VCaP (cell line): ENCODE data around the gene IGSF11.

Source experiments
- H3K27ac ChIP-seq: fragments of 450-650 bp; 2 replicates; pipeline ENCODE4 v1.5.1; 2017
- TF ChIP-seq, protein P1 (sequence below): fragments of 450-650 bp; conservative IDR thresholded peaks from 2 replicates; pipeline ENCODE4 v1.5.1; 2017; ENCODE audit warnings: mild to moderate bottlenecking, moderate library complexity

IGSF11 gene

DNA sequence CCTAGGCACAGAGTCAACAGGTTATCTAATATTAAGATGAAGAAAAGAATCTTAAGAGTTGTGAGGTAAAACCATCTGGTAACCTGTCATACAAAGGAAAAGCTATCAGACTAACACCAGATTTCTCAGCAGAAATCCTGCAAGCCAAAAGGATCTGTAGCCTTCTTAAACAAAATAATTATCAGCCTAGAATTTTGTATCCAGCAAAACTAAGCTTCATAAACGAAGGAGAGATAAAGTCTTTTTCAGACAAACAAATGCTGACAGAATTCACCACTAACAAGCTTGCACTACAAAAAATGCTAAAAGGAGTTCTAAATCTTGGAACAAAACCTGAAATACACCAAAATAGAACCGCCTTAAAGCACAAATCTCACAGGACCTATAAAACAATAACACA, 9.9 kb upstream of the IGSF11 start:
- TF ChIP-seq, protein P1, sequence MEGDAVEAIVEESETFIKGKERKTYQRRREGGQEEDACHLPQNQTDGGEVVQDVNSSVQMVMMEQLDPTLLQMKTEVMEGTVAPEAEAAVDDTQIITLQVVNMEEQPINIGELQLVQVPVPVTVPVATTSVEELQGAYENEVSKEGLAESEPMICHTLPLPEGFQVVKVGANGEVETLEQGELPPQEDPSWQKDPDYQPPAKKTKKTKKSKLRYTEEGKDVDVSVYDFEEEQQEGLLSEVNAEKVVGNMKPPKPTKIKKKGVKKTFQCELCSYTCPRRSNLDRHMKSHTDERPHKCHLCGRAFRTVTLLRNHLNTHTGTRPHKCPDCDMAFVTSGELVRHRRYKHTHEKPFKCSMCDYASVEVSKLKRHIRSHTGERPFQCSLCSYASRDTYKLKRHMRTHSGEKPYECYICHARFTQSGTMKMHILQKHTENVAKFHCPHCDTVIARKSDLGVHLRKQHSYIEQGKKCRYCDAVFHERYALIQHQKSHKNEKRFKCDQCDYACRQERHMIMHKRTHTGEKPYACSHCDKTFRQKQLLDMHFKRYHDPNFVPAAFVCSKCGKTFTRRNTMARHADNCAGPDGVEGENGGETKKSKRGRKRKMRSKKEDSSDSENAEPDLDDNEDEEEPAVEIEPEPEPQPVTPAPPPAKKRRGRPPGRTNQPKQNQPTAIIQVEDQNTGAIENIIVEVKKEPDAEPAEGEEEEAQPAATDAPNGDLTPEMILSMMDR: no peak

DNA sequence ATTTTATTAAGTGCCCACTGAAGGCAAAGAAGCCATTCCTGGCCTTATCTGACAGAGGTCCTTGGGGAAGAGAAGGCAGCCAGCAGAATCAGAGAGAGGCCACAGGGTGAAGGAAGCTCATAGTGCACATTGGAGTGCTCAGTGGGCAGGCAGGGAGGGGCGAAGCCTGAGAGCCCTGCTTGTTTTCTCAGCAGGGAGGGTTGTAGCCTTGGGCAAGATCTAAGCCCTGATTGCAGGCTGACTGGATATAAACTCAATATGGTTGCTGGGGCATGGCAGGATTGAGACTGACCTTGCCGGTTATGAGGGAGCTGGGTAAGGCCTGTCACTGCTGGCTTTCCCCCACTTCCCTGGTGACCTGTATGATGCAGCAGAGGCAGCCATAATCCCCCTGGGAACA, 7.5 kb upstream of the IGSF11 start:
- TF ChIP-seq, protein P1: no peak
- H3K27ac ChIP-seq: no peak overlapping the region

More for the DNA sequence above, 9.9 kb upstream of the IGSF11 start:
- H3K27ac ChIP-seq: no peak overlapping the region

DNA sequence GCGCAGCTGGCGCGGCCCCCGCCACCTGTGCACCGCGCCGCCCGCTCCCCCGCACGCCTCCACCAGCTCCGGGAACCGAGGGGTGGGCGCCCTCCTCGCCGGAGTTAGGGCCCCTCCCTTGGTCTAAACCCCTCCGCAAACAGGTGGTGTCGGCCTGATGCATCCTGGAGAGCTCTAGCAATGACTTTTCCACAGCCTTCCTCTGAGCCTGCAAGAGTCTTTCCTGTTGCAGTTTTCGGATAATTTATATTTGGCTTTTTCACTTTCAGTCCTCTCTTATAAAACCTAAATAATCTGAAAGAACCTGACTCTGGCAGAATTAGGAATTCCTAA, 334 bp upstream of the IGSF11 start:
- TF ChIP-seq, protein P1: peak; percentile 60
- no peak overlapping the region for H3K27ac ChIP-seq

DNA sequence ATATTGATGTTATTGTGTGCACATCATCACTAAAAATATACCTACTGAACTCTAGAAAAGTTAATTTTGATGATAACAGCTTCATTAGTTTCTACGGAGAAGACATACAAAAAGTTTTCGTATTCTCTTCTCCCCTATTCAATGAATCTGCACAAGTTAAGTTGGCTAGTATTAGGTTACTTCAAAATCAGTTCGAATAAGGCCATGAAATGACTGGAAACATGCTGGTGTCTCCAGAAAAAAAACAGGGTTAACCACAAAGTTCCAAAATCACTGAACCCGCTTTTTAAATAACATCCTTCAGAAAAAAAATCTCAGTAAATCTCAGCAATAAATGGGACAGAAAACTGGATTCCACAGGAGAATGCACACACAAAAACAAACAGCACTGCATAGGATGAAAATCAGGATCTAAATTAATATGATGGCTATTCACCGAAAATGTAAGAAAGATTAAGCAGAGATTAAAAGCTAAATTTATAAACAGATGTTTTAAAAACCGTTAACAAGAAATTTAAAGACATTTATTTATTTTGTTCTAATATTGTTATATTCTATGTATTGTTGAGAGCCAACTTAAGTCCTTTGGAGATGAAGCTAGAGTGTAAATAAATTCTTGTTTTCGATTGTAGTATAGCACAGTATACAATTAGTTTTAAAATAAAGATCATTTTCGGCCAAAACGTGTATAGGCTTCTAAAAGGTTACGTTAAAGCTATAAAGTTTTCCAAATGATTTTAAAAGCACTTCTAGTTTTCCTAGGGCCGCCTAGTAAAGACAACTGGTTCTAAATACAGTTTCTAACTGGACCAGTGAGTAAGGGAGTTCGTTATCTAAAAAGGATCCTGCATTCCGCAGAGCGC, 1.0 kb downstream of the IGSF11 start:
- TF ChIP-seq, protein P1: no peak
- no peak overlapping the region for H3K27ac ChIP-seq

- no peak overlapping the region for H3K27ac ChIP-seq
- TF ChIP-seq, protein P1: no peak
Measured at GRCh38 chr3:119025171-119025795, 9.4 kb downstream of the IGSF11 start.

GRCh38 chr3:119019767-119020518, 14.7 kb downstream of the IGSF11 start:
- TF ChIP-seq, protein P1: no peak
- no peak overlapping the region for H3K27ac ChIP-seq
